Left lung (tissue), 10 donors: ENCODE results near the gene RMDN3. TPM values are rescaled to one million over a fixed set of nuclear protein-coding genes. Genes with fewer than 3 reads are reported as not detected.
A peak's percentile ranks its signal among the peaks of the same experiment; 100 is the strongest.

Source experiments
- ATAC-seq: fragments of 200-7000 bp; cut with Tn5 transposase; one replicate; pipeline ENCODE4 v1.9.1; 2020; ENCODE audit warnings: moderate library complexity
- DNase-seq, 4 donors: peaks; one replicate each; pipeline ENCODE4 v3.0.0-alpha.2; 2013 to 2020
- H3K27ac ChIP-seq, 2 donors: fragments of 200-600 bp; sonication (generic) in 1 of 2; one replicate each; pipeline versions ENCODE4 v1.5.0 to v1.8.0; 2020 to 2021
- H3K27me3 ChIP-seq, 2 donors: fragments of 200-600 bp; sonication (generic) in 1 of 2; one replicate each; pipeline versions ENCODE4 v1.5.0 to v1.8.0; 2020 to 2021
- H3K36me3 ChIP-seq, 2 donors: fragments of 200-600 bp; sonication (generic) in 1 of 2; one replicate each; pipeline versions ENCODE4 v1.5.0 to v1.8.0; 2020 to 2021
- H3K4me1 ChIP-seq, 2 donors: fragments of 200-600 bp; one replicate each; pipeline ENCODE4 v1.8.0; 2021
- H3K4me3 ChIP-seq, 2 donors: fragments of 200-600 bp; sonication (generic) in 1 of 2; one replicate each; pipeline versions ENCODE4 v1.5.0 to v1.8.0; 2020 to 2021; ENCODE audit warnings: mild to moderate bottlenecking in 1 of 2
- H3K9me3 ChIP-seq, 2 donors: fragments of 200-600 bp; sonication (generic) in 1 of 2; one replicate each; pipeline versions ENCODE4 v1.5.0 to v1.8.0; 2020 to 2021
- intact Hi-C, 2 donors: fragments of 100-400 bp; cut with DNase I; formaldehyde crosslinking; loops; one replicate each; pipeline versions ENCODE4 v1.11.2 to v1.14.2; 2022
- polyA plus RNA-seq, 6 donors: library from polyadenylated mRNA; unstranded; fragments of 120-200 nt; gene quantifications; one replicate each; pipeline ENCODE4 v1.2.1, GENCODE V29; 2013; ENCODE audit not compliant: insufficient read length in 6 of 6
- total RNA-seq, 2 donors: library from RNA; stranded (reverse); fragmentation: NEBNext Ultra II Directional; extraction: Animal tissue kit (Norgen Biotek cat#: 25700); gene quantifications; one replicate each; pipeline ENCODE4 v1.2.1, GENCODE V29; 2021
- TF ChIP-seq, protein P1 (sequence below), 2 donors: fragments of 200-600 bp; sonication (generic) in 1 of 2; IDR thresholded peaks; one replicate each; pipeline versions ENCODE4 v1.5.0 to v1.8.0; 2021; ENCODE audit warnings: antibody characterized with exemption in 2 of 2
- donor health status: DM: no; HTN: yes; CAD: no.
- donor health status: DM: no; HTN: no; CAD: no.

Gene RMDN3
- total and polyA plus RNA-seq, 8 donors, result 30.8 to 83.1 (median 36.0) TPM

DNA sequence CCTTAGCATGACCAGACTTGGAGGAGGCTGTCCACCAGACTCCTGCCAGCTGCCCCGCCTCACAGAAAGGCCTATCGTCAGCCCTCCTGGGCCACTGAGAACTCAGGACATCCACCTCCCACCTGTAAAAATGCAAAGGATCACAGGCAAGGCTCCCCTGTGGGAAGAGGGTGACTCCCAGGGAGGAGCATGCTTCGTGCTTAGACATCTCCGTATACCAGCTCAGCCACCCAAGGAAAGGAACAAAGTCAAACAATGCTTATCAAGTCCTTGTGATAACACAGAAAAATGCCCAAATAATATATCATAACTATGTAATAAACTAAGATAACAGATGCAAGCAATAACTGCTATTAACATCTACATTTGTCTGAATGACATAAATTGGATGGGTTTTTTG lies 4.2 kb downstream of the RMDN3 start:
- no peaks in the 10 kb centered on the region for H3K27me3 ChIP-seq
- peaks cover 0 to 31% of the 10 kb centered on the region in 2 donors for H3K4me1 ChIP-seq
- DNase-seq, result no peak
- H3K36me3 ChIP-seq, result peaks cover 0 to 50% of the 10 kb centered on the region in 2 donors
- no peak overlapping the region for H3K27ac ChIP-seq
- H3K4me3 ChIP-seq, result no peak overlapping the region
- H3K9me3 ChIP-seq, result no peaks in the 10 kb centered on the region
- intact Hi-C loops, result no loop called here
- ATAC-seq, result no peak
- TF ChIP-seq, protein P1, sequence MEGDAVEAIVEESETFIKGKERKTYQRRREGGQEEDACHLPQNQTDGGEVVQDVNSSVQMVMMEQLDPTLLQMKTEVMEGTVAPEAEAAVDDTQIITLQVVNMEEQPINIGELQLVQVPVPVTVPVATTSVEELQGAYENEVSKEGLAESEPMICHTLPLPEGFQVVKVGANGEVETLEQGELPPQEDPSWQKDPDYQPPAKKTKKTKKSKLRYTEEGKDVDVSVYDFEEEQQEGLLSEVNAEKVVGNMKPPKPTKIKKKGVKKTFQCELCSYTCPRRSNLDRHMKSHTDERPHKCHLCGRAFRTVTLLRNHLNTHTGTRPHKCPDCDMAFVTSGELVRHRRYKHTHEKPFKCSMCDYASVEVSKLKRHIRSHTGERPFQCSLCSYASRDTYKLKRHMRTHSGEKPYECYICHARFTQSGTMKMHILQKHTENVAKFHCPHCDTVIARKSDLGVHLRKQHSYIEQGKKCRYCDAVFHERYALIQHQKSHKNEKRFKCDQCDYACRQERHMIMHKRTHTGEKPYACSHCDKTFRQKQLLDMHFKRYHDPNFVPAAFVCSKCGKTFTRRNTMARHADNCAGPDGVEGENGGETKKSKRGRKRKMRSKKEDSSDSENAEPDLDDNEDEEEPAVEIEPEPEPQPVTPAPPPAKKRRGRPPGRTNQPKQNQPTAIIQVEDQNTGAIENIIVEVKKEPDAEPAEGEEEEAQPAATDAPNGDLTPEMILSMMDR (IDR thresholded peaks at IDR 0.05), result no peak

DNA sequence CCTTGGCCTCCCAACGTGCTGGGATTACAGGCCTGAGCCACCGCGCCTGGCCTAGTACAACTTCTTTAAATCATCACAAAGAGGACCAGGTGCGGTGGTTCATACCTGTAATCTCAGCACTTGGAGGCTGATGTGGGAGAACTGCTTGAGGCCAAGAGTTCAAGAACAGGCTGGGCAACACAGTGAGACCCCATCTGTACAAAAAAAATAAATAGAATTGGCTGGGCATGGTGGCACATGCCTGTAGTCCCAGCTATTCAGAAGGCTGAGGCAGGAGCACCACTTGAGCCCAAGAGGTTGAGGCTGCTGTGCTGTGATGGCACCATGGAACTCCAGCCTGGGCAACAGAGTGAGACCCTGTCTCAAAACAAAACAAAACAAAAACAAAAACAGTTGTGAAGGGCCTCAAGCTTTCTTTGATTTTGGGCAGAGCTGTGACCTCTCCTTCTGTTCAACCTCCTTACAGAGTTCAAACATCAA lies 5.9 kb downstream of the RMDN3 start:
- Histone ChIP-seq H3K4me3 (no peak overlapping the region), H3K27ac (no peak overlapping the region), H3K27me3 (no peaks in the 10 kb centered on the region), H3K9me3 (no peaks in the 10 kb centered on the region), H3K4me1 (peaks cover 0 to 28% of the 10 kb centered on the region in 2 donors), H3K36me3 (peaks cover 0 to 66% of the 10 kb centered on the region in 2 donors)
- DNase-seq (no peak), ATAC-seq (no peak)
- TF ChIP-seq, protein P1 (IDR thresholded peaks at IDR 0.05), result no peak
- intact Hi-C loops, result no loop called here

DNA sequence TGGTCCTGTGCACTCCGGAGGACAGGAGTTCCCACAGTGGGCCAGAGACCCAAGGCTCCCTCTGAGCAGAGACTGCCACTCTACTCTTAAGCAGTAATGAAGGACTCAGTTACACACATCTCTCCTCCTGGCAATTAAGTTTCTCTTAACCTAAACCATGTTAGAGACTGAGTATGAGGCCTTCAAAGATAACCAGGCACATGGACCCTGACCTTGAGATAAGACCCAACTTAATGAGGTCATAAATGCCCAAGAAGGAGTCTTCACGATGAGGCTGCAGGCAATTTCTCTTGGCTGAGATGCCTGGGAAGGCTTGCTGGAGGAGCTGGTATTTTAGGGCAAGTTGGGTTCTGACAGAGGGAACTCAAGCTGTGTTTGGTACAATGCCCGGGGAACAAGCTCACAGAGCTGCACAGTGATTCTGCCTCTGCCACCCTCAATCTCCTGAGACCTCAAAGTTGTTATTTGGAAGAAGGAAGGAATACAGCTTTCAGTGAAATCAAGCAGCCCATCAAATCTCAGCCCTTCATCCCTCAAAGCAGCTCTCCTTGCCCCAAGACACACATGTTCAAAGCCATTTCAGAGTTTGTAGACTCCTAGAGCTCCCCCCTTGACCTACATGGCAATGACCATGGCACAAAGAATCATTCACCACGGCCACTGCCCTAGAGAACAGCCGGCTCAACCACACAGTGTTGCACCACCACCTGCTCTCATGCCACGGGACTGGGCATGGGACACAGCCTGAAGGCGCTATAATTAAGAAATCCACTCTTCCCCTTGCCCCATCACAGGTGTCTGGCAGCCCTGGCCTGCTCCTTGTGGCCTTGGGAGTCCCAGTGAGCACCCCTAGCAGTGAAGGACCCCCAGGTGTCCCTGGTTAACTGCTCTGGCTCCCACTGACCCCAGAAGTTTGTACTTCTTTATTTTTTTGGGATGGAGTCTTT lies 7.1 kb downstream of the RMDN3 start:
- peaks cover 0 to 21% of the 10 kb centered on the region in 2 donors for H3K4me1 ChIP-seq
- no peak overlapping the region for H3K4me3 ChIP-seq
- H3K27ac ChIP-seq, result peak overlapping the region in 1 of 2 donors; percentile 19
- TF ChIP-seq, protein P1 (IDR thresholded peaks at IDR 0.05), result no peak
- H3K27me3 ChIP-seq, result no peaks in the 10 kb centered on the region
- no peak for DNase-seq
- ATAC-seq, result peak; percentile 28
- intact Hi-C loops, result no loop called here
- H3K9me3 ChIP-seq, result no peaks in the 10 kb centered on the region
- peaks cover 0 to 78% of the 10 kb centered on the region in 2 donors for H3K36me3 ChIP-seq

DNA sequence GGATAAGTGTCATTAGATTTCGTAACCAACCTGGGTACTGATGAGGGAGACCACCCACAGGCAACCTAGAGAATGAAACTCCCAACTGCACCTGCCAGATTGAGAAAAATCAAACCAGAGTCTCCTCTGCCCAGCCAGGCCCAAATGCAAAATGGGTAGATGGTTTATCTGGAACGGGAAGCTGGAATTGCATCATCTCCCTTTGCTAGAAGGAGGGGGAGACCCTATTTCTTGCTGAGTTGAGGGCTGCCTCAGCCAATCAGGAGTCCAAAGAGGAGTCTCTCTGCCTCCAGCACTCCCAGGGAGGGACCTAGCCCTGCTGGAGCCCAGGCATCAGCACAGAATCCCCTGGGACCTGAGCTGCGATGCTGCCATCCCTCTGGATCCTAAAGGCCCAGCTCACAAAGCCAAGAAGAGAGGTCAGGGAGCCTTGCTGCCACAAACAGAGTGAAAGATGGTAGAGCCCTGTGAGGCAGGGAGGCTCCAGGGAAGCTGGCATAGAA lies 8.1 kb downstream of the RMDN3 start:
- DNase-seq (no peak), ATAC-seq (peak; percentile 29)
- Histone ChIP-seq H3K27ac (no peak overlapping the region), H3K4me3 (no peak overlapping the region), H3K36me3 (peaks cover 0 to 87% of the 10 kb centered on the region in 2 donors), H3K4me1 (peaks cover 0 to 18% of the 10 kb centered on the region in 2 donors), H3K27me3 (no peaks in the 10 kb centered on the region), H3K9me3 (no peaks in the 10 kb centered on the region)
- intact Hi-C loops, result no loop called here
- TF ChIP-seq, protein P1 (IDR thresholded peaks at IDR 0.05), result no peak

DNA sequence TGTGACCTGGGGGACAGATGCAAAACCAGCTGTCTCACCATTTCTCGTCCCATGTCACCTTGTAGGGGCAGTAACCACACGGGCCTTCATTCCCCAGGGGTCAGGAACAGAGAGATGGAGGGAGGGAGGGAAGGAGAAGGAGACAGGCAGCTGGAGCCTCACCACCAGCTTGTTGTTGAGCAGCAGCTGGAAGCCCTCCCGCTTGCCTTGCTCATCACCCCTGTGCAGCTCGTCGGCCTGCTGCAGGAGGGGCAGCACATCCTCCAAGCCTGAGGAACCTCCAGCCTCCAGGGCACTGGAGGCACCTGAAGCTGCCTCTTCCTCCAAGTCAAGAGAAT lies 10.3 kb downstream of the RMDN3 start:
- no peak overlapping the region for H3K4me3 ChIP-seq
- TF ChIP-seq, protein P1 (IDR thresholded peaks at IDR 0.05), result no peak
- no peaks in the 10 kb centered on the region for H3K27me3 ChIP-seq
- H3K9me3 ChIP-seq, result no peaks in the 10 kb centered on the region
- ATAC-seq, result no peak
- H3K4me1 ChIP-seq, result peaks cover 0 to 18% of the 10 kb centered on the region in 2 donors
- intact Hi-C loops, result no loop called here
- no peak for DNase-seq
- H3K27ac ChIP-seq, result no peak overlapping the region
- H3K36me3 ChIP-seq, result peaks cover 0 to 88% of the 10 kb centered on the region in 2 donors
